ENCODE measurements around the gene SLC44A4.

GRCh38 chr6:31903957-31904356, 25.2 kb upstream of the SLC44A4 start:
- TF ChIP-seq CTCF (IDR thresholded peaks at IDR 0.05; ENCODE audit: borderline replicate concordance, extremely low read depth, low read length, poor library complexity, severe bottlenecking) (no peak), EZH2 (IDR thresholded peaks at IDR 0.05; ENCODE audit: borderline replicate concordance, low read depth, low read length, severe bottlenecking) (no peak)

All from DND-41 (cell line).